HG03457 (cell line): ENCODE results near the gene SAP30.

Source experiments
- ATAC-seq: cut with Tn5 transposase; IDR thresholded peaks from one replicate; pipeline ENCODE4 v1.9.1; 2021; ENCODE audit warnings: moderate number of reproducible peaks; ENCODE audit not compliant: unreplicated experiment

The SAP30 gene

DNA sequence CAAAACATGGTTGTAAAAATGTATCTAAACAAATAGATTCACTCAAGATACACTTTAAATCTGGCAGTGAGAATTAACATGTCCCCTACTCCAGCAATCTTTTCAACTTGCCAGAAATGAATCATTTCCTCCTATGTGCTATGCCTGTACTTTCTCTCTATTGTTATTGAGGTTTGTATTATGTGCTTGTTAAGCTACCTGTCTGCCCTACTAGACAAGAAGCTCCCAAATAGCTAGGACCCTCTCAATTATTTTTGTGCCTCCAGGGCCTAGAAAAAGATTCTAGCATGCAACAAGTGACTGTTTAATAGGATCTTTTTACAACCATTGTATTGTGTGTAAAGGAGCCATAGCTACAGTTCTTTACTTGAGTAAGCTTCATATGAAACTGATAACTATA, 3.5 kb upstream of the SAP30 start:
- no peak for ATAC-seq

DNA sequence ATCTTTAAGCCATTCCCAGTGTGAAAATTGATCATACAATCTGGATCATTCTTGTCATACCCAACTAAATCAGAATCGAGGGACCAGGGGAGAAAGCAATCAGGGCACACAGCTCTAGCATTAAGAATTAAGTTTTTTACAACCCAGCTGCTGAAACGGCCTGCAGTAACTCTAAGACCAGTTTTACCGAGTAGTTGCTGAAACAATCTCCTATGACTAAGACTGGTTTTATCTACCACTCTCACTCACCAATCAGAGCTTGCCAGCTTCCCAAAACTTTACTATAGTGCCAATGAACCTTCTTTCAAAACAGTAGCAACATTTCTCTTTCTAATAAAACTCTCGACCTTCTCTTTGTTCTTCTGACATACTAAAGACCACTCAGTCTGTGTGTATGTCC, 2.8 kb upstream of the SAP30 start:
- no peak for ATAC-seq

DNA sequence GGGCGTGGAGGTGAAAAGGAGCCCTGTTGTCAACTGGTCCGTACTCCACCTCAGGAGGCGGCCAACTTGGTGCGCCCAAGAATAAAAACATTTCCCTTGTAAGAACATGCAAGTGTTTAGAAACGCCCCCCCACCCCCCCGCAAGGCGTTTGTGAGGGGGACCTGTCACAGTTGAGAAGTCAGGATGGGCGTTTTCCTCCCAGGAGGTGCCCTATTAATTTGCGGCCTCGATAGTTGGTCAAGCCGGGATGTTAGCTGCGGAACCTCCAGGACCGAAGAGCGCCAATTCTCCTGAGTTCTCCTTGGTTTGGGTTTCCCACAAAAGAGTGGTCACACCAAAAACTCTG, 651 bp upstream of the SAP30 start:
- peak; percentile 1 for ATAC-seq

DNA sequence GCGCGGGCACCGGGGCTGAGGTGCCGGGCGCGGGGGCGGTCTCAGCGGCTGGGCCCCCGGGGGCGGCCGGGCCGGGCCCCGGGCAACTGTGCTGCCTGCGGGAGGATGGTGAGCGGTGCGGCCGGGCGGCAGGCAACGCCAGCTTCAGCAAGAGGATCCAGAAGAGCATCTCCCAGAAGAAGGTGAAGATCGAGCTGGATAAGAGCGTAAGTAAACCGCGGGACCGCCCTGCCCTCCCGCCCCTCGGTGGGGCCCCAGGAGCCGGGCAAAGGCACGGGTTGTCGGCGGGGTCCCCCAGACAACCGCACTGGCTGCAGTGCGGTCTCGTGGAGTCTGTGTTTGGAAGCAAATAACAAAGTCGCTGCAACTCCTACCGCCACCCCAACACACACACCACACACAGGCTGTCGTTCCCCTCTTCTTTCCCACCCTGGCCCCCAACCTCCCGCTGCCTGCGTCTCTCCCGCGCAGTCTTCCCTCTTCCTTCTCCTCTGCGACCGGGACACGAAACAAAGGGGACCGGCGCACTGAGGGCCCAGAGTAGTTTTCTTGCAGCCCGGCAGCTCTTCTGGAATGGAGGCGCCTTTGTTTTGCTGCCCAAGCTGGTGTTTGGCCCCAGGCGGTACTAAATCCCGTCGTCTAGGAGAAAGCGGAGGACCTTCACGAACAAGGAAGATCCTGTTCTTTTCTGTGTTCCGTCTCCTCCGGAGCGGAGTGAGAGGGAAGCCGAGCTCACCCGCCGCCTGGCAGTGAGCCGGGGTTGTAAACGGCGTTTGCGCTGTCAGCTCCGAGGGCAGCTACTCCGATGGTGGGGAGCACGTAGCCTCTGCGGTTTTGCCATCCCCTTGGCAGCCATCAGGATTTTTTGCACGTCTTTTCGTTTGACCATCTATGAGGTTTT, 788 bp downstream of the SAP30 start:
- peak; percentile 14 for ATAC-seq

DNA sequence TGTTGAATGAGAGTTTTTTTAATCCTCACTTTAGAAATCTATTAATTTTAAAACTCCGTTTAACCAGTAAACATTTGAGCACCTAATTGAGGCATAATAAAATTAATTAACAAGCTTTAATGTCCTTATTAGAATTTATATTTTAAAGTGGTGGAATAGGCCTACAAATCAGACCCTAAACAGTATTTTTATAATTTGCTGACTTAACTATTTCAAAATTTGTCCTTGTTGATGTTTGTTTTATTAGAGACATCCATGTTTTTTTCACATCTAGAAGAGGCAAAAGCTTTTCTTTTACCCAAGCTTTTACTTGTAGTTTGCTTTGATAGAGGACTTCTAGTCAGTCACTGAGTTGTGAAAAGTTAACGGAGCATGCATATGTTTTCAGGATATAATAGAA, 3.8 kb downstream of the SAP30 start:
- ATAC-seq, result no peak

DNA sequence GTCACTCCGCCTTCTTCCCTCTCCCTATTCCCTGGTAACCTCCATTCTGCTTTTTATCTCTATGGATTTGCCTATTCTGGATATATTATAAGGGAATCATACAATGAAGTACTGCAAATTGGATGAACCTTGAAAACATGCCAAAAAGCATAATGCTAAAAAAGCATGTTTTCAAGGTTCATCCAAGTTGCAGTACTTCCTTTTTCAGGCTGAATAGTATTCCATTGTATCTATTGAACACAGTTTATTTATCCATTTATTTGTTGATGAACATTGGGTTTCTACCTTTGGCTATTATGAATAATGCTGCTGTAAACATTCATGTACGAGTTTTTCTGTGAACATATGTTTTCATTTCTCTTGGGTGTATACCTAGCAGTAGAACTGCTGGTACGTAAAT, 9.2 kb downstream of the SAP30 start:
- ATAC-seq, result no peak

DNA sequence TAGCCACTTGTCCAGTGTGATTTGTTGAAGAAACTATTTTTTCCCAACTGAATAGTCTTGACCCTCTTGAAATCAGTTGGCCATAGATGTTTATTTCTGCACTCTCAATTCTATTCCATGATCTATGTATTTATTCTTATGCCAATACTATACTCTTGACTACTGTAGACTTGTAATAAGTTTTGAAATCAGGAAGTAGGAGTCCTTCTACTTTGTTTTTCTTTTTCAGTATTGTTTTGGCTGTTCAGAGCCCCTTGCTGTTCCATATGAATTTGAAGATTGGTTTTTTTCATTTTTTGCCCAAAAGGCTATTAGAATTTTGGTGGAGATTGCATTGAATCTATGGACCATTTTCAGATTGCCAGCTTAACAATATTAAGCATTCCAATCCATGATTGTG, 10.2 kb downstream of the SAP30 start:
- ATAC-seq, result no peak

DNA sequence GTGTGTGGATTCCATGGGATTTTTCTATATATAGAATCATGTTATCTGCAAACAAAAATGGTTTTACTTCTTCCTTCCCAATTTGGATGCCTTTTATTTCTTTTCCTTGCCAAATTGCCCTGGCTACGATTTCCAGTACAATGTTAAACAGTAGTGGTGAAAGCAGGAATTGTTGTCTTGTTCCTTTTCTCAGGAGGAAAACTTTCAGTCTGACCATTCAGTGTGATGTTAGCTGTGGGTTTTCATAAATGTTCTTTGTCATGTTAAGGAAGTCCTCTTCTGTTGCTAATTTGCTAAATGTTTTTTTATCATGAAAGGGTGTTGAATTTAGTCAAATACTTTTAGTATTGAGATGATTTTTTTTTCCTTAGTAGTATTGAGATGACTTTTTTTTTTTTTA, 10.9 kb downstream of the SAP30 start:
- ATAC-seq, result no peak

DNA sequence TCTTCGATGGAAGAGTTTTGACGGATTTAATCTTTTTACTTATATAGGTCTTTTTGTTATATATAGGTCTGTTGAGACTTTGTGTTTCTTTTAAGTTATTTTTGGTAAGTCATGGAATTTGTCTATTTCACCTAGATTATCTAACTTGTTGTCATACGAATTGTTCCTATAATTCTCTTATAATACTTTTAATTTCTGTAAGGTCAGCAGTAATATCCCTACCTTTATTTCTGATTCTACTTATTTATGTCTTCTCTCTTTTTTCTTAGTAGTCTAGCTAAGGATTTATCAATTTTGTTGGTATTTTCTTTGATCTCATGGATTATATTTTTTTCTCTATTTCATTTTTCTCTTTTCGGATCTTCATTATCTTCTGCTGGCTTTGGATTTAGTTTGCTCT, 11.6 kb downstream of the SAP30 start:
- no peak for ATAC-seq

DNA sequence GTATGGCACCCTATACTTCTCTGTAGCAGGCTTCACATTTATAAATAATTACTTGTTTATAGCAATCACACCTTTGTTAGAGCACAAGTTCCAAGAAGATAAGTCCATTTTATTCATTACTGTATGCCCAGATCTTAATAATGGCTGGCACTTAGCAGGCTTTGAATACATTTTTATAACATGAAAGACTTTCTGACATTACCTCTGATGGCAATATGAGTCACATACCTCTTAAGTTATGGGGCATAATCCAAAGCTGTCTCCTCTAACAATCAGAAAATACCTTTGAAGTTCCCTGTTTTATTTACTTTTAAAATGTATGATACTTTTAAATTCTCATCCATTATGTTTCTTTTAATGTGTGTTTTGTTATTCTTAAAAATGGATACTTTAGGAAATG, 16.0 kb downstream of the SAP30 start:
- no peak for ATAC-seq

DNA sequence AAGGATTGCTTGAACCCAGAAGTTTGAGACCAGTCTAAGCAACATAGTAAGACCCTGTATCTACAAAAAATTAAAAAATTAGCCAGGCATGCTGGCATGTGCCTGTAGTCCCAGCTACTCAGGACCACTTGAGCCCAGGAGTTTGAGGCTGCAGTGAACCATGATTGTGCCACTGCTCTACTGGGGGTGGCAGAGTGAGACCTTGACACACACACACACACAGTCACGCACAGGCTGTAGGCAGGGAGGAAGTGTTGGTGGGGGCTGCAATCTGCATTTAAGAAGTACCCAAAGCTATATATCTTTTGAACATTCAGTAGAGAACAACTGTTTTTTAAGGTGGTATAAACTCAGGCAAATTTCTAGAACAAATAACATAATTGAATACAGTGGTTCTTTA, 20.9 kb downstream of the SAP30 start:
- no peak for ATAC-seq

DNA sequence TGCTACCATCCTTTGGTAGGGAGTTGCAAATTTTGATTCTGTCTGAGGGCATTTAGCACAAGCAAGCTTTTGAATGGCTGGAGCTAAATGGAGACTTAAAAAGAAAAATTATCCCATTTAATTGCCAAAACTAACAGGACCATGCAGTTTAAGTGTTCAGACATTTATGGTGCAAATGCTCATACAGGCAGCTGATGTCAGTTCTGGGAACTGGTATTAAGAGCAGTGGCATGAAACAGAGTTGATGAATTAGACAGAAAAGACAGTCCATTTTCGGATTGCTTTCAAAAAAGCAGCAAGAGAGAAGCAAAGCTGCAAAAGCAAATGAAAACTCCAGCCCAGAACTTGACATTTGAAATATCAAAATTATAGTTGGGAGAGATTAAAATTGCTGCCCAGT, 26.9 kb downstream of the SAP30 start:
- no peak for ATAC-seq

DNA sequence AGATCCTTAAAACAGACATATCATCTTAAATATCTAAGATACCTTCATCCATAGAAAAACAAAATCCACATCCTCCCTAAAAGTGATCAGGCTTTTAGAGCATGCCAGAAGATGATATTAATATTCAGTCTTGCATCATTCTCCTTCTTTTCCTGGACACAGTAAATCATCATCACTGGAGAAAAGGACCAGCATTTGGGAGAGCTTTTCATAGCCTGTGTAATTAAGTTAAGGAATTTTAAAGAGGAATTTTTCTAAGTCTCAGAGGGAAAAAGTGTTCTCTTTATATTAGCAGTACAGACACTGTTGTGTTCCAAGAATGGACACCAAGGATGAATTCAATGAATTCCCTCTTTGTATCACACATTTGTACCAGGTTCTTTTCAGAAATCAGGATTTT, 27.5 kb downstream of the SAP30 start:
- no peak for ATAC-seq

DNA sequence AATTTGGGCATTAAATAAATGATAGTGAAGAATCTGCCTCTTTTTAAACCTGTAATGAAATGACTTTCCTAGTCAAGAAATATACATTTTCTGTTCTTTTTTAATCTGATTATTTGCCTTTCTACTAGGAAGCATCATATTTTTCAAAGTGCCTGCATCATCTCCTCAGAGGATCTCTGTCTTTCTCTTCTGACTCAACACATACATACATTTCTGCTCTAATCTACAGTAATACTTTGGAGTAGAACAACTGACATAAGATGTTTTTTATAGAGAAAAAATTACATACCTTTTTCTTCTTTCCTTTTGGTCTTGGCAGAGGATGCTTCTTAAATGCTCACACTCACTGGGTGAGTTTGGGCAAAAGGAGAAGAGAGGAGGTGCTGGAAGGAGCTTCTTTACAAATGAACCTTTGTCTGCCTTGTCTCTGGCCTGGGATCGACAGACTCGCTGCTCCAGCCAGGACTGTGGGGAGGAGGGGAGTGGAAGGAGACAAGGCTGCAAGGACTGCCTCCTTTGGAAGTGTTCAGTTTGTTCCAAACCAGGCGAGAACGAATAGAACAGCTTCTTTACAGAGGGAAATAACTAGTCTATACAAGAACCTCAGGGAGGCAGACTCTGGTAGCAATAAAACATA, 28.1 kb downstream of the SAP30 start, which contains the start of gene SCRG1:
TSS of gene SCRG1 (minus strand) at position 338 of the 637 bp plus-strand sequence. CDS start 7,702 bp downstream, outside the sequence.
- ATAC-seq, result no peak

DNA sequence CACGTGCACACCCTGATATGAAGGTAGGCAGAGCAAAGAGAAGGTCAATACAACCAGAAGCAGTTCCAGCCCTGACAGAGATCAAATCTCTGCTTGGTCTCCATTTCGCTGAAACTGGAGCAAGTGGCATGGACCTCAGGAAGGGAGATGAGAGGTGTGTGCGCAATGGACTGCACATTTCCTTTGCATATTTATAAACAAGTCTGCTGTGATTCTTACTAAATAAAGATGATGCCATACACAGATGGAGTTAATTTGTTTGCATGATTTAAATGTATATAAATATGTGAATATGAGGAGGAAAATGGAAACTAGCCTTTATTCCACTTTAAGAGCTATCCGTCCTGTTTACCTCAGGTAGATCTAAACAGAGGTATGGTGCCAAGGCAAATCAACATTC, 30.3 kb downstream of the SAP30 start:
- ATAC-seq, result no peak

DNA sequence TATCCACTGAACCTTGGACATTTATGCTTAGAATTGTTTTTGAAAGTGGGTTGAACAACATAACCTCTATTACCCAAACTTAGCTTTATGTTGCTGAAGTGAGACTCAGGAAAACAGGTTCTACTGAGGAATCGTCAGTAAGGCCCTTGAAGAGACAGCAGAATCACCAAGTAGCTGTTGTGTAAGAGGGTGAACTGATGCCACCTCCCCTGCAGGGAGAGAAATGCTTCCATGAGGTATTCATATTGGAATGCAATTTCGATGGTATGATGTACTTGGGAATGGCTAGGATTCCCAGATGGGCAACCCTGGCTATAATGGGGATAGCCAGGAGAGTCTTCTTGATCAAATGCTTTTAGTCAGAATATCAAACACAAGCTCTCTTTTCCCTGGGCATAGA, 32.3 kb downstream of the SAP30 start:
- ATAC-seq, result no peak

DNA sequence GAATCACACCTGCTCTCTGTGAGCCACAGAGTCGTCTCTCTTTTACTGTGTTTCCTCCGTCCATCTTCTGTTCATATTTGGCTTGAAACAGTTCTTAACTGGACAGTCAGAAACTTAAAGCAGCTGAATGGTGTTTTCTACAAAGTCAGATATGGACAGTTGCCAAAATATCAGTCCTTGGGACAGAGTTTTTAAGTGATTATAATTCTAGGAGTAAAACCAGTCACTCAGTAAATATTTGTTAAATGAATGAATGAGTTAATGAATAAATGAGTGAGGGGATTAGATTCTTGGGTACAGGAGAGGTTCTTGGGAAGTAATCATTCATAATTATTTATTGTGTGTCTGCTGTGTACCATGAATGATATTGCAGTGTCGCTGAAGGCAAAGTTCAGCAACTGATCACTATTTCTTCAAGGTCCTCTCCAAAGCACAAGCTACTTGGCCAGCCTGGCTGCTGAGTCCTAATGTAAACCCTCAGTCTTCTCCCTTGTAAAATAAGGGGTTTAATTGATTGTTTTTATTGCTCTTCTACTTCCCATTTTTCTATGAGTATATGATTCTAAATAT, 33.6 kb downstream of the SAP30 start:
- ATAC-seq, result no peak

DNA sequence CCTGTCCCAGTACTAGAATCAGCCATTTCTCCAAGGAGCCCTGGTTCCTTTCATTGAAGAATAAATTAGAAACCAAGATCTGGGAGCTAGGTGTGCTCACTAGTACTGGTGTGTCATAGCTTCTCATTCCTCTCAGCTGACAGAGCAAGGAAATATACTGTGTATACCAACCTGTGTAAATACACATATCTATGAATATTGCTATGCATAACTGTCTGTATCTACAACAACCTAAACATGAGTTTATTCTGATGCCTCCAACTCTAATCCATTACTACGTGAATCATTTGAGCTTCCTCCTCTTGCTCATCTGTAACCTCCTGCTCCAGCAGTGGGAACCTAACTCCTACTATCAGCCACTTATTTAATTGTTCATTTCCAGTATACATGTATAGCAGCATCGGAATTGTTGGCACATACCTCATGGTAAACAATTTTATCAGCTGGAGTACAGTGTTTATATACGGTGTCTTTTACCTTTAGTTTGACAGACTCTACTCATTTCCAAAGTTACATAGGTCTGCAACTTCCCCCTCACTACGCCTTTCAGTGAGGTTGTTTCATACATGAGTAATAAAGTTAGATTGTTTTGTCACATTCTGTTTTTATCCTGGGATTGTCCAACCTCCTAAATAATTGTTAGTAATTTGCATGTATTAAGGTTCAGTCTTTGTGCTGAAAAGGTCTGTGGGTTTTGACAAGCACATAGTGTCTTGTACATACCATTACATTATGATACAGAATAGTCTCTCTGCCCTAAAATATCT, 35.3 kb downstream of the SAP30 start:
- peak; percentile 45 for ATAC-seq

DNA sequence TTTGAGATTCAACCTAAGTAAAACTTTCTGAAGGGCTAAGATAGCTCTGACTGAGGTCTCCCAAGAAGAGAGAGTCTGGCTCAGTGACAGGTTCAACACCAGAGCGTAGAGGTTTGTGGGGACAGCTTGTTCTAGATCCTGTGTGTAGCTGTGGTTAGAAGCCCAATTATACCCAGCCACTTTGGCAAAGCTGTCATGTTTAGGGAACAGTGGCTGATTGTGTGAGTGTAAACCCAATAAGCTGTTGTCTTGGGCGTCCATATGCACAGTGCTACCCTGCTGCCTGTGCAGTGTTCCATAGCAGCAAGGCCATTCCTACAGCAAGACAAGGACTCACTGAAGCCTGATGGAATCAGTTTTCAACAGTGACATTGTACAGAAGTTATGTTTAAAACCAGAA, 39.3 kb downstream of the SAP30 start:
- ATAC-seq, result no peak

DNA sequence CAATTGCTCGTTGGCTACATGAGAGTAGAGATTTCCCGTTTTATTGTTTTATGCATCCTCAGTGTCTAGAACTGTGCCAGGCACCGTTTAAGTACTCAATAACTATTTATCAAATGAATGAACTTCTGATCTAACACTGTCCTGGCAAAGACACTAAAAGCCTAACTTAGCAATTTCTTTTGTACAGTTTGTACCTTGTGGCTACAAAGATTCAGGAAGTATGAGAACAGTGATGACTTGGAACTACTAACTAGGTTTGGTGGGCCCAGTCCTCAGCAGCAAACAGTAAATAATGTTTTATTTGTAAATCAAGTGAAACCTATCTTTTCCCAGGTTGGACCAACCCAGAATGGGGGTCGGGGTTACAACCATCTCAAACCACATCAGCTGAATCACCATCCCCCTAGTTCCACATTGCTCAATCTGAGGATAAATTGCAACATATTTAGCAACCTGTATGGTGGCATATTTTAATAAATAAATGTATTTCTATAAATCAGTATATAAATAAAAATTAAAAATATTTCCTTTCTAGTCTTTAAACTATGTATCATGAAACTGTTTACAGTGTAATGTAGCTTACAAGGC, 40.4 kb downstream of the SAP30 start:
- ATAC-seq, result no peak

DNA sequence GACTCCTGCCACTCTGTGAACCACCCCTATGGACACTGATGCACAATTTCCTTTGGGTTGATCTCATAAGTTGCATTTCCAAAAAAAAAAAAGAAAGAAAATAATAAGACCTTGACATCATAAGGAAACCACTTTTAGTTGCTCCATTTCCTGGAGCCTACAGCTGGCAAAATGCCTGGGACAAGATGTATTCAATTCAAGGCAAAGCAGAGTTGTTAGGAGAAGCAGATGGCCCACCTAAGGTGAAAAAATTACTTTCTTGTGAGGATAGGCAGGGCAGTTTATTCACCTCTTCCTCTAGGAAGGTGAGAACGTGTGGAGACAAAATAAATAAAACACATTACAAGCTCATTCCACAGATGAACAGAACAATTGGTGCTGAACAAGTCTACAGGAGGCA, 42.3 kb downstream of the SAP30 start:
- ATAC-seq, result no peak
